A549 (cell line): ENCODE results near the gene EDARADD. TPM values are rescaled to one million over a fixed set of nuclear protein-coding genes. Genes with fewer than 3 reads are reported as not detected.
A peak's percentile ranks its signal among the peaks of the same experiment; 100 is the strongest.

Experiments used
- ATAC-seq, 2 experiments: fragments of 200-7000 bp in 1 of 2; fragments of >200 bp in 1 of 2; cut with Nextera tagmentation in 1 of 2; cut with Tn5 transposase in 1 of 2; 3 replicates each; pipeline versions ENCODE4 v1.8.0 to v1.9.1; 2018 to 2020; ENCODE audit warnings: mild to moderate bottlenecking in 1 of 2, moderate library complexity in 1 of 2
- CTCF ChIA-PET: fragments of 300-600 bp; sonication (Branson Sonifier 250); formaldehyde crosslinking; extraction: SDS; loops from one replicate; lab custom pipeline; 2021; ENCODE audit warnings: antibody characterized with exemption, inconsistent platforms; lab: Yijun Ruan, JAX
- POLR2A ChIA-PET: fragments of 350-600 bp; formaldehyde crosslinking; extraction: SDS; loops from one replicate; lab custom pipeline; 2021; ENCODE audit warnings: antibody characterized with exemption, inconsistent platforms; lab: Yijun Ruan, JAX
- DNase-seq, 2 experiments: peaks; one replicate each; pipeline versions ENCODE4 v3.0.0 to v3.0.0-alpha.2; 2011 to 2016; ENCODE audit warnings: low read depth in 1 of 2, low spot score in 1 of 2
- FAIRE-seq: peaks from 2 replicates; lab custom pipeline; 2011; peaks lifted over from hg19 to GRCh38; lab: Jason Lieb, UNC
- H3K27ac ChIP-seq, 2 experiments: fragments of >200 bp; sonication (Bioruptor Twin); formaldehyde crosslinking; 3 replicates each; pipeline ENCODE4 v1.5.1; 2016 to 2017
- H3K4me1 ChIP-seq: fragments of >200 bp; sonication (Bioruptor Twin); formaldehyde crosslinking; 3 replicates; pipeline ENCODE4 v1.6.1; 2016
- H3K4me2 ChIP-seq: fragments of >200 bp; sonication (Bioruptor Twin); formaldehyde crosslinking; 3 replicates; pipeline ENCODE4 v1.6.1; 2016
- H3K4me3 ChIP-seq: fragments of >200 bp; sonication (Bioruptor Twin); formaldehyde crosslinking; 3 replicates; pipeline ENCODE4 v1.5.1; 2016
- H3K9me3 ChIP-seq: fragments of >200 bp; sonication (Bioruptor Twin); formaldehyde crosslinking; 3 replicates; pipeline ENCODE4 v1.6.1; 2016
- CBX2 ChIP-seq: fragments of 200-600 bp; sonication (generic); IDR thresholded peaks from 2 replicates; pipeline ENCODE4 v1.6.1; 2016; ENCODE audit warnings: low read depth, mild to moderate bottlenecking, borderline replicate concordance
- CBX8 ChIP-seq: fragments of 200-600 bp; sonication (generic); IDR thresholded peaks from 2 replicates; pipeline ENCODE4 v1.6.1; 2016
- FOSB ChIP-seq: fragments of 250-450 bp; sonication (Bioruptor Pico); IDR thresholded peaks from 2 replicates; pipeline ENCODE4 v1.5.0; 2020; ENCODE audit warnings: mild to moderate bottlenecking, moderate library complexity
- GATA3 ChIP-seq: IDR thresholded peaks from 2 replicates; pipeline ENCODE4 v1.6.1; 2012; ENCODE audit warnings: borderline replicate concordance
- HES2 ChIP-seq: fragments of >200 bp; sonication (Bioruptor Twin); formaldehyde crosslinking; IDR thresholded peaks from 2 replicates; pipeline ENCODE4 v1.6.1; 2016
- HMGXB4 ChIP-seq: fragments of 250-450 bp; sonication (Bioruptor Pico); IDR thresholded peaks from 2 replicates; pipeline ENCODE4 v1.5.0; 2021; ENCODE audit warnings: mild to moderate bottlenecking, moderate library complexity, borderline replicate concordance
- HOXA7 ChIP-seq: fragments of 250-450 bp; sonication (Bioruptor Pico); IDR thresholded peaks from 2 replicates; pipeline ENCODE4 v1.5.0; 2020; ENCODE audit warnings: mild to moderate bottlenecking, moderate library complexity
- HOXB13 ChIP-seq: fragments of 250-450 bp; sonication (Bioruptor Pico); IDR thresholded peaks from 2 replicates; pipeline ENCODE4 v1.5.0; 2020; ENCODE audit warnings: low read depth, mild to moderate bottlenecking, moderate library complexity
- MAFK ChIP-seq: fragments of 450-650 bp; IDR thresholded peaks from 2 replicates; pipeline ENCODE4 v1.6.1; 2014; ENCODE audit not compliant: partially characterized antibody
- NPAS2 ChIP-seq: fragments of 250-450 bp; sonication (Bioruptor Pico); IDR thresholded peaks from 2 replicates; pipeline ENCODE4 v1.8.0; 2022; ENCODE audit warnings: mild to moderate bottlenecking, moderate library complexity, borderline replicate concordance
- PHF8 ChIP-seq: fragments of 200-600 bp; sonication (generic); IDR thresholded peaks from 2 replicates; pipeline ENCODE4 v1.6.1; 2016; ENCODE audit warnings: low read depth, mild to moderate bottlenecking, antibody characterized with exemption, moderate library complexity, borderline replicate concordance
- RARB ChIP-seq: fragments of 250-450 bp; sonication (Bioruptor Pico); IDR thresholded peaks from 2 replicates; pipeline ENCODE4 v1.8.0; 2021; ENCODE audit warnings: mild to moderate bottlenecking, moderate library complexity
- RFX5 ChIP-seq: fragments of 450-650 bp; IDR thresholded peaks from 2 replicates; pipeline ENCODE4 v1.7.1; 2014; ENCODE audit warnings: antibody characterized with exemption, mild to moderate bottlenecking, moderate library complexity
- RNF2 ChIP-seq: fragments of 200-600 bp; sonication (generic); IDR thresholded peaks from 2 replicates; pipeline ENCODE4 v1.6.1; 2016; ENCODE audit warnings: low read depth, mild to moderate bottlenecking, antibody characterized with exemption, moderate library complexity, borderline replicate concordance
- TFCP2L1 ChIP-seq: fragments of 250-450 bp; sonication (Bioruptor Pico); IDR thresholded peaks from 2 replicates; pipeline ENCODE4 v1.5.0; 2021; ENCODE audit warnings: mild to moderate bottlenecking
- USF2 ChIP-seq: fragments of 450-650 bp; IDR thresholded peaks from 2 replicates; pipeline ENCODE4 v1.6.1; 2014; ENCODE audit warnings: antibody characterized with exemption
- ZNF302 ChIP-seq: fragments of 250-450 bp; sonication (Bioruptor Pico); IDR thresholded peaks from 2 replicates; pipeline ENCODE4 v1.9.0; 2021; ENCODE audit warnings: inconsistent platforms, mild to moderate bottlenecking, moderate library complexity
- WGBS: methylation state at CpG from one replicate; pipeline ENCODE4 v1.1.6; 2017; ENCODE audit errors: missing lambda C conversion rate; 5-methylcytosine and 5-hydroxymethylcytosine counted together
- polyA plus RNA-seq, 4 experiments: library from polyadenylated mRNA; depleted of rRNA in 3 of 4; stranded (reverse); fragments of >200 nt; fragmentation: RNase III in 1 of 4; extraction: RNeasy Plus Mini Kit Qiagen cat#74134 plus additional on column Dnase treatment in 1 of 4; gene quantifications; 2 replicates in 3 of 4; 3 replicates in 1 of 4; pipeline ENCODE4 v1.2.3, GENCODE V29; 2011 to 2017

EDARADD gene
- polyA plus RNA-seq, 2 of the 4 experiments (the other 2 are of a cell fraction), result 2.1 to 5.8 TPM

GRCh38 chr1:236429715-236430274 lies 35.7 kb downstream of the EDARADD start:
- H3K4me3 ChIP-seq, result no peak overlapping the region
- FAIRE-seq, result peak; percentile 43
- DNase-seq, result no peak
- no peak for TF ChIP-seq CBX8
- TF ChIP-seq TFCP2L1 (CRISPR knock-in tag), result no peak
- TF ChIP-seq RFX5, result no peak
- TF ChIP-seq HOXB13 (CRISPR knock-in tag), result no peak
- TF ChIP-seq HOXA7, result no peak
- no peak for TF ChIP-seq GATA3
- TF ChIP-seq PHF8, result no peak
- no peak for TF ChIP-seq HES2
- TF ChIP-seq CBX2, result no peak
- H3K27ac ChIP-seq, result no peak overlapping the region
- no peak for ATAC-seq
- H3K9me3 ChIP-seq, result no peaks in the 10 kb centered on the region
- CTCF ChIA-PET, result interaction anchor here (0.5 kb wide), 1 partner anchor 105 kb away, joined by 3 read pairs; no protein-coding TSS in a partner anchor
- peak overlapping the region; percentile 17; the same call in 2 of the 3 replicates for H3K4me2 ChIP-seq
- POLR2A ChIA-PET, result no interaction called here
- H3K4me1 ChIP-seq, result peaks cover 22% of the 10 kb centered on the region

- FAIRE-seq, result no peak
- WGBS, result 93% methylated on average over 6 of the region's 6 CpGs
- no peak overlapping the region for H3K4me3 ChIP-seq
- no peak for TF ChIP-seq ZNF302 (CRISPR knock-in tag)
- no peak for TF ChIP-seq NPAS2 (CRISPR knock-in tag)
- no peak for TF ChIP-seq HES2
- TF ChIP-seq FOSB (CRISPR knock-in tag), result no peak
- TF ChIP-seq RARB (CRISPR knock-in tag), result no peak
- H3K4me1 ChIP-seq, result peaks cover 7% of the 10 kb centered on the region; the same call in 2 of the 3 replicates
- H3K27ac ChIP-seq, result no peak overlapping the region
- no peak for DNase-seq
- POLR2A ChIA-PET, result no interaction called here
- no peaks in the 10 kb centered on the region for H3K9me3 ChIP-seq
- CTCF ChIA-PET, result interaction anchor here (0.6 kb wide), 1 partner anchor 81 kb away, joined by 4 read pairs; no protein-coding TSS in a partner anchor
- H3K4me2 ChIP-seq, result no peak overlapping the region
- ATAC-seq, result no peak
These were observed 39.8 kb downstream of the EDARADD start for GRCh38 chr1:236433819-236434315.

- POLR2A ChIA-PET, result no interaction called here
- no peak for ATAC-seq
- FAIRE-seq, result no peak
- 74% methylated on average over 9 of the region's 9 CpGs for WGBS
- no peaks in the 10 kb centered on the region for H3K4me1 ChIP-seq
- H3K9me3 ChIP-seq, result no peaks in the 10 kb centered on the region
- DNase-seq, result no peak
- H3K4me3 ChIP-seq, result no peak overlapping the region
- no peak for TF ChIP-seq HMGXB4 (CRISPR knock-in tag)
- TF ChIP-seq RNF2, result no peak
- no peak overlapping the region for H3K27ac ChIP-seq
- no peak overlapping the region for H3K4me2 ChIP-seq
- CTCF ChIA-PET, result interaction anchor here (1.1 kb wide), 1 partner anchor 13 kb away, joined by 3 read pairs; no protein-coding TSS in a partner anchor
These were observed 44.5 kb downstream of the EDARADD start for GRCh38 chr1:236438614-236439013.

GRCh38 chr1:236440373-236440772 lies 46.3 kb downstream of the EDARADD start:
- 34% methylated on average over 2 of the region's 2 CpGs for WGBS
- H3K4me2 ChIP-seq, result no peak overlapping the region
- FAIRE-seq (no peak), ATAC-seq (no peak), DNase-seq (no peak)
- no peaks in the 10 kb centered on the region for H3K4me1 ChIP-seq
- H3K9me3 ChIP-seq, result no peaks in the 10 kb centered on the region
- H3K27ac ChIP-seq, result no peak overlapping the region
- H3K4me3 ChIP-seq, result no peak overlapping the region
- no peak for TF ChIP-seq USF2
- TF ChIP-seq MAFK, result peak; percentile 66
- ChIA-PET POLR2A (no interaction called here), CTCF (no interaction called here)
